ENCODE measurements around the gene MAP3K8. TPM values are rescaled to one million over a fixed set of nuclear protein-coding genes. Genes with fewer than 3 reads are reported as not detected.

The MAP3K8 gene
- total and polyA plus RNA-seq, 2 of the 8 experiments (the other 6 are each of a cell fraction or from before 2014, with no cell fraction given): 5.6 to 6.0 TPM

DNA sequence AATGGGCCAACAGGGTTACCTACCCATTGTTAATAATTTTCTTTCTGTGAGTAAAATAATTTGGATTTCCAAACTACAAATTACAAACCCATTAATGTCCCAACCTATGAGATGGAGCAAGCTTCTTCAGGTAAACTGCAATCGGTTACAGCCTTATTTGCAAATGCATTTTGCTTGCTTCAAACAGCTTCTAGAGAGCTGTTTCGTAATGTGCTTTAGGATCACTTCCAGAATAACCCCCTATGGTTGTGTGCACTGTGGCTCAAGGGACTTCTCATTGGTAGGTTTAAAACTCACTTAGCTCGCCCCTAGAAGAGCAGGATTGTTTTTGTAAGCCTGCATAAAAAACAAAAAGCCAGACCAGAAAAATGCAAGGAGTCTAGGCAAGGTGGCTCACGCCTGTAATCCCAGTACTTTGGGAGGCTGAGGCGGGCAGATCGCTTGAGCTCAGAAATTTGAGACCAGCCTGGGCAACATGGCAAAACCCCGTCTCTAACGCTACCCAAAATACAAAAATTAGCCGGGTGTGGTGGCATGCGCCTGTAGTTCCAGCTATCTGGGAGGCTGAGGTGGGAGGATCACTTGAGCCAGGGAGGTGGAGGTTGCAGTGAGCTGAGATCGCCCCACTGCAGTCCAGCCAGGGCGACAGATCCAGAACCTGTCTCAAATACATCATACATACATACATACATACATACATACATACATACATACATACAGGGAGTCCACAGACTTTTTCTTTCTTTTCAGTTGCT lies 3.3 kb upstream of the MAP3K8 start (continued):
- no peak for TF ChIP-seq TAF1 (IDR thresholded peaks at IDR 0.05; ENCODE audit: low read depth, low read length)

All from H1 (cell line).